ENCODE data around the gene ANKFN1.

ANKFN1 gene

DNA sequence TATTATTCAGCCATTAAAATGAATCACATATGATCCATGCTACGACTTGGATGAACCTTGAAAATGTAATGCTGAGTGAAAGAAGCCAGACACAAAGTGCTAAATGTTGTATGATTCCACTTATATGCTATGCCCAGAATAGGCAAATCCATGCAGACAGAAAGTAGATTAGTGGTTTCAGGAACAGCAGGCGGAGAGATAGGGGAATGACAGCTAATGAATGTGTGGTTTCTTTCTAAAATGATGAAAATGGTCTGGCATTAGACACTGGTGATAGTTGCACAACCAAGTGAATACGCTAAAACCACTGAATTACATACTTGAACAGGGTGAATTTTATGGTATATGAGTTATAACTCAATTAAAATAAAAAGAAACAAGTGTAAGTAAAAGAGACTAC, 318.4 kb downstream of the ANKFN1 start:
- Histone ChIP-seq H2AFZ (ENCODE audit: low read depth) (no peak overlapping the region), H3K27me3 (ENCODE audit: insufficient read depth, low read depth) (no peaks in the 10 kb centered on the region), H3K4me1 (ENCODE audit: low read depth, poor library complexity, severe bottlenecking) (no peaks in the 10 kb centered on the region), H3K79me2 (ENCODE audit: insufficient read depth, low read depth) (no peaks in the 10 kb centered on the region), H3K4me3 (IDR thresholded peaks at IDR 0.05; ENCODE audit: insufficient read depth, low read depth, low read length) (no peak overlapping the region), H3K36me3 (ENCODE audit: insufficient read depth) (no peaks in the 10 kb centered on the region), H3K9ac (no peak overlapping the region), H3K4me2 (no peak overlapping the region), H4K20me1 (ENCODE audit: insufficient read depth) (no peaks in the 10 kb centered on the region), H3K27ac (no peak overlapping the region)
- TF ChIP-seq, protein P1, sequence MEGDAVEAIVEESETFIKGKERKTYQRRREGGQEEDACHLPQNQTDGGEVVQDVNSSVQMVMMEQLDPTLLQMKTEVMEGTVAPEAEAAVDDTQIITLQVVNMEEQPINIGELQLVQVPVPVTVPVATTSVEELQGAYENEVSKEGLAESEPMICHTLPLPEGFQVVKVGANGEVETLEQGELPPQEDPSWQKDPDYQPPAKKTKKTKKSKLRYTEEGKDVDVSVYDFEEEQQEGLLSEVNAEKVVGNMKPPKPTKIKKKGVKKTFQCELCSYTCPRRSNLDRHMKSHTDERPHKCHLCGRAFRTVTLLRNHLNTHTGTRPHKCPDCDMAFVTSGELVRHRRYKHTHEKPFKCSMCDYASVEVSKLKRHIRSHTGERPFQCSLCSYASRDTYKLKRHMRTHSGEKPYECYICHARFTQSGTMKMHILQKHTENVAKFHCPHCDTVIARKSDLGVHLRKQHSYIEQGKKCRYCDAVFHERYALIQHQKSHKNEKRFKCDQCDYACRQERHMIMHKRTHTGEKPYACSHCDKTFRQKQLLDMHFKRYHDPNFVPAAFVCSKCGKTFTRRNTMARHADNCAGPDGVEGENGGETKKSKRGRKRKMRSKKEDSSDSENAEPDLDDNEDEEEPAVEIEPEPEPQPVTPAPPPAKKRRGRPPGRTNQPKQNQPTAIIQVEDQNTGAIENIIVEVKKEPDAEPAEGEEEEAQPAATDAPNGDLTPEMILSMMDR (conservative IDR thresholded peaks at IDR 0.05; ENCODE audit: low read depth, low read length), result no peak

DNA sequence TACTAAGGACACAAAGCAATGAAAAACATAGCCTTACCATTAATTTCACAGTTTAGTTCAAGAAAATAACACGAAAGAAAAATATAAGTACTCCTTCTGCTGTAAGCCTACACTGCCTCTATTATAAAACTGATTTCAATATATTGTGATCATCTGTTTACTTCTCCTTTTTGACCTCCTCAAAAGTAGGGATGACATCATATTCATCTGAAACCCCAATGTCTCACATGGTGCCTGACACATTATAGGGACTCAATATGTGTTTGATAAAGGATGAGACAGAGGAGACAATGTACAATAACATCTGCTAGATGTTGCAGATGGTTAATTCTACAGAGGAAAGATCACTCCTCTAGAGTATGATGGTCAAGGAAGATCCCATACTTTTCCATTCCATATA, 321.8 kb downstream of the ANKFN1 start:
- Histone ChIP-seq H3K4me3 (IDR thresholded peaks at IDR 0.05; ENCODE audit: insufficient read depth, low read depth, low read length) (no peak overlapping the region), H3K4me1 (ENCODE audit: low read depth, poor library complexity, severe bottlenecking) (no peaks in the 10 kb centered on the region), H2AFZ (ENCODE audit: low read depth) (no peak overlapping the region), H3K27me3 (ENCODE audit: insufficient read depth, low read depth) (no peaks in the 10 kb centered on the region), H4K20me1 (ENCODE audit: insufficient read depth) (no peaks in the 10 kb centered on the region), H3K9ac (no peak overlapping the region), H3K4me2 (no peak overlapping the region), H3K79me2 (ENCODE audit: insufficient read depth, low read depth) (no peaks in the 10 kb centered on the region), H3K36me3 (ENCODE audit: insufficient read depth) (no peaks in the 10 kb centered on the region), H3K27ac (no peak overlapping the region)
- TF ChIP-seq, protein P1 (conservative IDR thresholded peaks at IDR 0.05; ENCODE audit: low read depth, low read length), result no peak

DNA sequence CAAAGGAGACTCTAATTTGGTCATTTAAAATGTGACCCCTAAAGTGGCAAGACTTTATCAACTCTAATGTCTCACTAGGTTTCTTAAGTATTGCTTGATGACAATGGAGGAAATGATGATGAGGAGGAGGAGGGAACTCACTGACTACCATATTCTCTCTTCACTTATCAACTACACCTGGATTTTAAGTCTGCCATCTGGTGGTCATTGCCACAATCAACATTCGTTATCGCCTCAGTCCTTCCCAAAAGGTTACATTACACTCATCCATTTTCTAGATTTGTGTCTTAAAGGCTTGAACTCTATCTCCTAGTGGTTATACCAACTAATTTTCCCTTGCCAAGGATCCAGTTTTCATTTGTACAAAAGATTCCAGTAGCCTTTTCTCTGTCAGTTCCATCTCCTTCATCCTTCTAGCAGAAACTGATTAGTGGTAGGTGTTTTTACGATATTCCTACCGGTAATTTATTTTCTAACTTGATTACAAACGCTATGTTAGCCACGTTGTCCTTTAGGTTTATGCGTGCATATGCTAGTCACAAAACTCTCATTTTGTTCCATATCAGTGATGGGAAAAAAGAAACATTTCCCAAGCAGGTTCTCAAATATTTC, 325.7 kb downstream of the ANKFN1 start:
- Histone ChIP-seq H3K79me2 (ENCODE audit: insufficient read depth, low read depth) (no peaks in the 10 kb centered on the region), H3K27me3 (ENCODE audit: insufficient read depth, low read depth) (no peaks in the 10 kb centered on the region), H3K4me3 (IDR thresholded peaks at IDR 0.05; ENCODE audit: insufficient read depth, low read depth, low read length) (no peak overlapping the region), H3K4me2 (no peak overlapping the region), H4K20me1 (ENCODE audit: insufficient read depth) (no peaks in the 10 kb centered on the region), H3K27ac (no peak overlapping the region), H3K9ac (no peak overlapping the region), H3K4me1 (ENCODE audit: low read depth, poor library complexity, severe bottlenecking) (no peaks in the 10 kb centered on the region), H2AFZ (ENCODE audit: low read depth) (no peak overlapping the region), H3K36me3 (ENCODE audit: insufficient read depth) (no peaks in the 10 kb centered on the region)
- TF ChIP-seq, protein P1 (conservative IDR thresholded peaks at IDR 0.05; ENCODE audit: low read depth, low read length), result peak; percentile 64; the same call in 1 of the 2 replicates

DNA sequence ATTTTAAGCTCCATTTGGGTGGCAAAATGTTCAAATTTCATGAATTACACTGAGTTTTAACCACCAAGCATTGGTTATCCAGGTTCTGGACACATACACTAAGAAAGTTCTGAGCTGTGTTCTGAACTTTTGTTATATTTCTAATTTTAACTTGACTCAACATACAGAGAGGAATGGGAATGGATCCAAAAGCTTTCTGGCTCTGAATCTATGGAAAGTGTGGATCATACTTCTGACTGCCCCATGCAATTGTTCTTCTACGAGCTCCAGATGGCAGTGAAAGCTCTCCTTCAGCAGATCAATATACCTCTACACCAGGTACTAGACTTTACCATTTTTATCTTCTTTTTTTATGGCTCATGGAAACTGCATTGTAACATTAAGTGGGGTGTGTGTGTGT, 327.2 kb downstream of the ANKFN1 start:
- Histone ChIP-seq H3K27me3 (ENCODE audit: insufficient read depth, low read depth) (no peaks in the 10 kb centered on the region), H4K20me1 (ENCODE audit: insufficient read depth) (no peaks in the 10 kb centered on the region), H3K4me3 (IDR thresholded peaks at IDR 0.05; ENCODE audit: insufficient read depth, low read depth, low read length) (no peak overlapping the region), H3K36me3 (ENCODE audit: insufficient read depth) (no peaks in the 10 kb centered on the region), H2AFZ (ENCODE audit: low read depth) (no peak overlapping the region), H3K79me2 (ENCODE audit: insufficient read depth, low read depth) (no peaks in the 10 kb centered on the region), H3K27ac (no peak overlapping the region), H3K4me2 (no peak overlapping the region), H3K9ac (no peak overlapping the region), H3K4me1 (ENCODE audit: low read depth, poor library complexity, severe bottlenecking) (no peaks in the 10 kb centered on the region)
- TF ChIP-seq, protein P1 (conservative IDR thresholded peaks at IDR 0.05; ENCODE audit: low read depth, low read length), result no peak

All from KMS-11 (cell line).